Spinal cord (tissue), 10 donors: ENCODE measurements around the gene MRGPRX2. TPM values are rescaled to one million over a fixed set of nuclear protein-coding genes. Genes with fewer than 3 reads are reported as not detected.

Source experiments
- DNase-seq, 6 donors: peaks; one replicate each; pipeline versions ENCODE4 v3.0.0 to v3.0.0-alpha.2; 2013 to 2015; ENCODE audit warnings: low spot score in 6 of 6, low read depth in 4 of 6
- H3K27ac ChIP-seq: one replicate; pipeline ENCODE4 v1.5.1; 2013; ENCODE audit warnings: low read depth, low read length, control low read depth
- H3K27me3 ChIP-seq: one replicate; pipeline ENCODE4 v1.6.1; 2013; ENCODE audit warnings: low read length; ENCODE audit not compliant: control insufficient read depth, insufficient read depth
- H3K36me3 ChIP-seq: one replicate; pipeline ENCODE4 v1.6.1; 2013; ENCODE audit warnings: low read length; ENCODE audit not compliant: control insufficient read depth, insufficient read depth
- H3K4me1 ChIP-seq: one replicate; pipeline ENCODE4 v1.6.1; 2013; ENCODE audit warnings: low read length; ENCODE audit not compliant: control insufficient read depth, insufficient read depth
- H3K4me3 ChIP-seq: one replicate; pipeline ENCODE4 v1.5.1; 2013; ENCODE audit warnings: low read depth, low read length, control low read depth
- H3K9me3 ChIP-seq: one replicate; pipeline ENCODE4 v1.6.1; 2013; ENCODE audit warnings: low read length; ENCODE audit not compliant: control insufficient read depth, insufficient read depth
- WGBS: methylation state at CpG from one replicate; pipeline ENCODE4 v1.1.5; 2013; ENCODE audit warnings: missing lambda C conversion rate; ENCODE audit not compliant: insufficient coverage; 5-methylcytosine and 5-hydroxymethylcytosine counted together
- long read RNA-seq, 4 donors: transcript quantifications; one replicate each; lab custom pipeline, GENCODE V29; 2026
- polyA plus RNA-seq, 2 donors: library from polyadenylated mRNA; unstranded; fragments of 120-200 nt; gene quantifications; one replicate each; pipeline ENCODE4 v1.2.1, GENCODE V29; 2013; ENCODE audit not compliant: insufficient read length in 2 of 2
- total RNA-seq, 2 donors: library from RNA; depleted of rRNA in 1 of 2; stranded (reverse); fragments of 120-200 nt in 1 of 2; fragments of >200 nt in 1 of 2; gene quantifications; one replicate each; pipeline versions ENCODE4 v1.2.3 to v1.2.4, GENCODE V29; 2013 to 2014
- donor health status: healthy.

MRGPRX2 gene
- total RNA-seq (not detected), polyA plus RNA-seq (not detected)
- long read RNA-seq, donor 1, result 0 reads
- long read RNA-seq, donor 2, result 0 reads
- long read RNA-seq, donor 3, result 0 reads
- long read RNA-seq, donor 4, partial matches to known transcripts, result 23 of 28 reads
- long read RNA-seq, donor 4, other reads (novel, unspliced or antisense), result 5 of 28 reads

DNA sequence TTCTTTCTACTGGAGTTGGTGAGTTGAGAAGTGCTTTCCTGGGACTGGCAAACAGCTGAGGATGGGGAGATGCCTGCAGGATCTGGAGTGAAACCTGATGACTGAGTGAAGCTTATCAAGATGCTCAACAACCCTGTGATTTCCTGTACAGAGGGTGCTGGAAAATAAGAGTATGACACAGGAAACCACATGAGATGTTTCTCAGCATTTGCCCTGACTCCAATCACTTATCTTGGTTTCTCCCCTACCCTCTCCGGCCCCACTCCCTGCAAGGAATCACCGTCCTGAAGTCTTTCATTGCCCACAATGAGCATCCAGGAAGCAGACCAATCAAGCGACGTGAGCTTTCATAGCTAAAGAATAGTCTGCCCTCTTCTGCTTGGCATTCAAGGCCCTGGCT lies at the start of gene MRGPRX2:
MRGPRX2 (minus strand) TSS at position 89 of the 400 bp plus-strand sequence. CDS start 4,315 bp downstream, outside the sequence.
- Histone ChIP-seq H3K9me3 (no peaks in the 10 kb centered on the region), H3K27me3 (no peaks in the 10 kb centered on the region), H3K36me3 (no peaks in the 10 kb centered on the region), H3K4me3 (no peak within 1 kb of the TSS), H3K4me1 (no peaks in the 10 kb centered on the region), H3K27ac (no peak within 1 kb of the TSS)
- no peak for DNase-seq
- 61% methylated on average over 4 of the region's 4 CpGs for WGBS

DNA sequence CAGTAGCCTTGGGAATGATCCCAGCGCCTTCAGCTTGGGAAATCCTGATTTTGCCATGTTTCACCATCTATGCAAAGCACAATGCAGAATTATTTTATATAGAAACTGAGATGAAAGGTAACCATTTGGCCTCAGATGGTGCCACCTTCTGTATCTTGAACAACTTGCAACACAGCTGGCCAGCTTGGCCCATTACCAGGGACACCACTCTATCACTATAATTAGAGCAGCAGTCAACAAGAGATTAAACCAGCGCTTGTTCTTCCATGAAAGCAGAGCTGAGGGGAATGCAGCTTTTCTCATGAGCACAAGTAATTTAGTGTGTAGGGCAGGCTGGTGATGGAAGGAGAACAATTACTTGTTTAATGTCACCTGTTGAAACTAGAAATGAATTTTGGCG lies 49.8 kb upstream of the MRGPRX2 start:
- peak in 3 of 6 donors; percentile 17 to 82 (median 62) for DNase-seq
- WGBS, result 57% methylated on average over 2 of the region's 3 CpGs

DNA sequence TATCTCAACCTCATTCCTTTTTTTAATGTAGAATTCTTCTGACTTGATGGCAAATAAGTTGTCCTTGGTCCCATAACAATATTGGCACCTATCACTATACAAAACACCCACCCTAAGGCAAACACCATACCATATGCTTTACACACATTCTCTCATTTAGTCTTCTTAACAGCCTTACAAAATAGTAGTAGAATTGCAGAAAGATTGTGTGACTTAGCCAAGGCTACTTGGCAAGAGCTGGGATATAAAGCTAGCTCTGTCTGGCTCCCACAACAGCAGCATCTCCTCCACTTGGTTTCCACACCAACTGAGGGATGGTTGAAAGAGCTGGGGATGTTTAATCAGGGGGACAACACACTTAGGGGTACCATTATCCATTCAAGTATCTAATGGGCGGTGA lies 46.6 kb upstream of the MRGPRX2 start:
- H3K9me3 ChIP-seq, result no peaks in the 10 kb centered on the region
- DNase-seq, result peak in 1 of 6 donors; percentile 51

More for the DNA sequence above, 49.8 kb upstream of the MRGPRX2 start:
- H3K4me1 ChIP-seq, result no peaks in the 10 kb centered on the region
- no peak overlapping the region for H3K27ac ChIP-seq
- no peaks in the 10 kb centered on the region for H3K9me3 ChIP-seq
- H3K27me3 ChIP-seq, result no peaks in the 10 kb centered on the region
- no peaks in the 10 kb centered on the region for H3K36me3 ChIP-seq
- no peak overlapping the region for H3K4me3 ChIP-seq

DNA sequence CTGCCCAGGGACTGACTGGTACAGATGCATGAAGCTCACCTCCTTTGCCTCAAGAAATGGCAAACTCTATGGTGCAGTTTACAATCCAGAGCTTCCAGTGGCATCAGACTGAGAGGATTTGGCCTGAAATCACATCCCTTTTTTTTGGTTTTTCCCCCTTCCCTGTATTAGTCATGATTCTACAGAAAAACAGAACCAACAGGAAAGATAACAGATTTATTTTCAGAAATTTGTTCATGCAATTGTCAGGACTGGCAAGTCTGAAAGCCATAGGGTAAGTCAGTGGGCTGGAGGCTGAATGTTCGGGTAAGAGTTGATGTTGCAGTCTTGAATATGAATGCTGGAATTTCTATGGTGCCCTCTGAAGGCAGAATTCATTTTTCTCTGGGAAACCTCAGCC lies 44.5 kb upstream of the MRGPRX2 start:
- DNase-seq, result no peak
- Histone ChIP-seq H3K4me1 (no peaks in the 10 kb centered on the region), H3K27me3 (no peaks in the 10 kb centered on the region), H3K27ac (no peak overlapping the region), H3K36me3 (no peaks in the 10 kb centered on the region), H3K9me3 (no peaks in the 10 kb centered on the region), H3K4me3 (no peak overlapping the region)
- WGBS, result 100% methylated on average over 1 of the region's 1 CpG

More for the DNA sequence above, 46.6 kb upstream of the MRGPRX2 start:
- Histone ChIP-seq H3K4me3 (no peak overlapping the region), H3K27ac (no peak overlapping the region), H3K27me3 (no peaks in the 10 kb centered on the region), H3K4me1 (no peaks in the 10 kb centered on the region), H3K36me3 (no peaks in the 10 kb centered on the region)
- WGBS, result 100% methylated on average over 1 of the region's 1 CpG

DNA sequence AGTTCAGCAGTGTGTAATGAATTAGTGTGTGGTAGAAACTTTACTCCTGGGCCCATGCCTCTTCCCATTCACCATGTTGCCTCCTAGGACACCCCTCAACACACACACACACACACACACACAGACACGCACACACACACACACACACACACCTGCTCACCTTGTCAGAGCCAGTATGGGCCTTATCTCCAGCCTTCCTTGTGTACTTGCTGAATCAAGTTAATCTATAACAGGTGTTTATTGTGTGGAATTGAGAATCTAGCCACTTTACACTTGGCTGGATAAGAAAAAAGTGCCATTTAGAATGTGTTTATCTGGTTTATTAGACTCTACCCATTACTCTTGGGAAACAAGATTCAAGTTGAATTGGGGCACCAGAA lies 42.0 kb upstream of the MRGPRX2 start:
- H3K27me3 ChIP-seq, result no peaks in the 10 kb centered on the region
- WGBS, result no CpG with 5 or more reads among the region's 1 CpG
- DNase-seq, result no peak

DNA sequence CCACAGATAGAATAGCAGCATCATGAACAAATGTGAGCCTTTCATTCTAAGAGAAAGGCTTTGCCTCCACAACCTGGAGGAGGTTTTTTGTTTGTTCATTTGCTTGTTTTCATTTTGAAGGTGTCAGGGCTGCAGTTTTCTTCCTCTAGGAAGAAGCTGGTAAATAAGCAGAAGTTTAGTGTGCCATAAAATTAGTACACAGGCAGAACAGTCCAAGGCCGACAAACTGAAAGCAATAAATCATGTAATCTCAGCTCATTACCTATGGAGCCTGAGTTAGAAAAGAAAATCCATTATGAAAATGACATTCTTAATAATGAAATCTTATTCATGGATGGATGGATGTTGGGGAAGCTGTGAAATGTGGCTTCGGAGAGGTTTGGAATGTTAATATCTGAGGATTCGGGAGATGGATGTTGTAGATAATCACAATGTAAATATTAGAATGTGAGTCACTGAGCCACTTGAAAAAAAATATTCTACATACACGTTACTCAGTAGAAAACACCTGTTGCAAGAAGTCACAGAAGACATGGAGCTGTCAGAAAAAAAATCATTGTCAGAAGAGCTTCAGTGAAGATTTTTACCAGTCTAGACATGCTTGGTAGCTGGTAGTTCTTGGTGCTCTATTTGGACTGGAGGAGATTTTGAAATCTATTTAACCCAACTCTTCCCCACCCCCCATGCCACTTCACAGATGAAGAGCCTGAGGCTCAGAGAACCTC lies 41.4 kb upstream of the MRGPRX2 start:
- no CpG with 5 or more reads among the region's 4 CpGs for WGBS
- H3K4me1 ChIP-seq, result no peaks in the 10 kb centered on the region
- H3K27ac ChIP-seq, result no peak overlapping the region
- no peaks in the 10 kb centered on the region for H3K36me3 ChIP-seq
- no peaks in the 10 kb centered on the region for H3K9me3 ChIP-seq
- no peaks in the 10 kb centered on the region for H3K27me3 ChIP-seq
- no peak overlapping the region for H3K4me3 ChIP-seq
- DNase-seq, result peak in 1 of 6 donors; percentile 55

More for the DNA sequence above, 42.0 kb upstream of the MRGPRX2 start:
- H3K9me3 ChIP-seq, result no peaks in the 10 kb centered on the region
- no peaks in the 10 kb centered on the region for H3K4me1 ChIP-seq
- no peak overlapping the region for H3K27ac ChIP-seq
- H3K4me3 ChIP-seq, result no peak overlapping the region
- no peaks in the 10 kb centered on the region for H3K36me3 ChIP-seq

DNA sequence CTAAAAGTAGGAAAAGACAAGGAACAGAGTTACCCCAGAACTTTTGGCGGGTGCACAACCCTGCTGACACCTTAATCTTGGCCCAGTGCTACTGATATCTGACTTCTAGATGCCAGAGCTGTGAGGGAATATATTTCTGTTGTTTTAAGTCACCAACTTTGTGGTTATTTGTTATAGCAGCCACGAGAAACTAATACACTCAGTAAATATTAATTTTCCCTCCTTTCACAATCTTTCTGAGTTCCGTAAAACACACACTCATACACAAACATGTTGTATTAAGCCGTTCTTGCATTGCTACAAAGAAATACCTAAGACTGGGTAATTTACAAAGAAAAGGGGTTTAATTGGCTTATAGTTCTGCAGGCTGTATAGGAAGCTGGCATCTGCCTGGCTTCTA lies 40.4 kb upstream of the MRGPRX2 start:
- no peaks in the 10 kb centered on the region for H3K9me3 ChIP-seq
- no peaks in the 10 kb centered on the region for H3K36me3 ChIP-seq
- WGBS, result no CpG with 5 or more reads among the region's 4 CpGs
- H3K27me3 ChIP-seq, result no peaks in the 10 kb centered on the region
- DNase-seq, result no peak
- H3K27ac ChIP-seq, result no peak overlapping the region
- H3K4me1 ChIP-seq, result no peaks in the 10 kb centered on the region
- no peak overlapping the region for H3K4me3 ChIP-seq

DNA sequence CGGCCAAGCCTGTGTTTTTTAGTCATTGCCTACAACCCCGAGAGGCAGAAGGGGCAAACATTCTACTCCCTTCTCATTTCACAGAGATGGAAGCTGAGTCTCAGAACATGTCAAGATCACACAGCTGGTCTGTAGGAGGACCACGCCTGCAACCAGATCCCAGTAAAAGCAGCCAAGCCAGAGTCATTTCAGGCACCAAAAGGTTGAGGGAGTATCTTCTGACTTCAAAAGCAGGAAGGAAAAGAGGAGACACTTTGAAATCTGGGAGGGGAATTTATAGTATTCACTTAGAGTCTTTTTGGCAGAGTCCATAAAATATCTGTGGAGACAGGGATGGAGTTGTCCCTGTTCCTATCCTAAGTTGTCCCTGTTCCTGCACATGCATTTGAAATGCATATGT lies 38.6 kb upstream of the MRGPRX2 start:
- no peaks in the 10 kb centered on the region for H3K4me1 ChIP-seq
- no peak overlapping the region for H3K27ac ChIP-seq
- no peak overlapping the region for H3K4me3 ChIP-seq
- no peaks in the 10 kb centered on the region for H3K9me3 ChIP-seq
- no peaks in the 10 kb centered on the region for H3K27me3 ChIP-seq
- DNase-seq, result no peak
- H3K36me3 ChIP-seq, result no peaks in the 10 kb centered on the region
- WGBS, result 90% methylated on average over 3 of the region's 3 CpGs

DNA sequence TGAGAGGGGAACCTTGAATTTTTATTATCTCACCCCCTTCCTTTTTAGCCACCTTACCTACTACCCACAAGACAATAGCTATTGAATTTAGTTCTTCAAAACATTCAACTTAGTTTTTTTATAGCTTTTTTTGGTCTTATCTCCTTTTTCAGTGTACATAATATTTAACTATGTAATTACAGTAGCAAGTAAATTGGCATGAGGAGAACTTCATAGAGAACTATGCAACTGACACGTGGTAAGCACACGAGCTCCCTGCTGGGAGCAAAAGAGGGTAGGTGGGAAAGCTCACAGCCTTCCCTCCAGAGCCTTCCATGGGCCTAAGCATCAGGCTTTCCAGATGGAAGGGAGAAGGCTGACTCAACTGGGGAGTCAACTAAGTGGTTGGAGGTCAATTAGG lies 34.3 kb upstream of the MRGPRX2 start:
- no peak overlapping the region for H3K27ac ChIP-seq
- no CpG with 5 or more reads among the region's 2 CpGs for WGBS
- no peaks in the 10 kb centered on the region for H3K4me1 ChIP-seq
- H3K4me3 ChIP-seq, result no peak overlapping the region
- no peaks in the 10 kb centered on the region for H3K9me3 ChIP-seq
- H3K27me3 ChIP-seq, result no peaks in the 10 kb centered on the region
- no peak for DNase-seq
- no peaks in the 10 kb centered on the region for H3K36me3 ChIP-seq

GRCh38 chr11:19093976-19094375 lies 33.5 kb upstream of the MRGPRX2 start:
- Histone ChIP-seq H3K27ac (no peak overlapping the region), H3K4me1 (no peaks in the 10 kb centered on the region), H3K27me3 (no peaks in the 10 kb centered on the region), H3K36me3 (no peaks in the 10 kb centered on the region), H3K4me3 (no peak overlapping the region), H3K9me3 (no peaks in the 10 kb centered on the region)
- no peak for DNase-seq
- 80% methylated on average over 1 of the region's 4 CpGs for whole genome bisulfite sequencing
